OCI-M1 (cell line): ENCODE results near the gene SH3RF1.

Experiments used
- DNase-seq: peaks from one replicate; lab custom pipeline; 2025; lab: John Stamatoyannopoulos, UW

Gene SH3RF1

GRCh38 chr4:169103966-169104412, 166.8 kb downstream of the SH3RF1 start:
- DNase-seq: no peak

GRCh38 chr4:169102026-169102425, 168.7 kb downstream of the SH3RF1 start:
- DNase-seq: no peak

- peak; percentile 91 for DNase-seq
Observed at GRCh38 chr4:169100670-169101101, 170.1 kb downstream of the SH3RF1 start.

GRCh38 chr4:169099771-169100180, 171.0 kb downstream of the SH3RF1 start:
- DNase-seq: peak; percentile 35

GRCh38 chr4:169098969-169099690, 171.6 kb downstream of the SH3RF1 start:
- DNase-seq: no peak

- peak; percentile 96 for DNase-seq
Observed at GRCh38 chr4:169098532-169098931, 172.2 kb downstream of the SH3RF1 start.

- DNase-seq: no peak
Observed at GRCh38 chr4:169098054-169098497, 172.7 kb downstream of the SH3RF1 start.

- no peak for DNase-seq
Observed at GRCh38 chr4:169096221-169096620, 174.5 kb downstream of the SH3RF1 start.

GRCh38 chr4:169094656-169095231, 176.0 kb downstream of the SH3RF1 start:
- DNase-seq: no peak

GRCh38 chr4:169092889-169093522, 177.8 kb downstream of the SH3RF1 start:
- DNase-seq: no peak

- peak; percentile 37 for DNase-seq
Observed at GRCh38 chr4:169090484-169091215, 180.1 kb downstream of the SH3RF1 start.

- DNase-seq: no peak
Observed at GRCh38 chr4:169089004-169089403, 181.8 kb downstream of the SH3RF1 start.

- no peak for DNase-seq
Observed at GRCh38 chr4:169084954-169085353, 185.8 kb downstream of the SH3RF1 start.

GRCh38 chr4:169080981-169081380, 189.8 kb downstream of the SH3RF1 start:
- peak; percentile 27 for DNase-seq

GRCh38 chr4:169079942-169080827, 190.6 kb downstream of the SH3RF1 start:
- peak; percentile 67 for DNase-seq

GRCh38 chr4:169074117-169074516, 196.6 kb downstream of the SH3RF1 start:
- DNase-seq: no peak

- DNase-seq: no peak
Observed at GRCh38 chr4:169071747-169072146, 199.0 kb downstream of the SH3RF1 start.

- DNase-seq: no peak
Observed at GRCh38 chr4:169070895-169071218, 199.9 kb downstream of the SH3RF1 start.

- DNase-seq: no peak
Observed at GRCh38 chr4:169070071-169070894, 200.5 kb downstream of the SH3RF1 start.

- DNase-seq: no peak
Observed at GRCh38 chr4:169068423-169068822, 202.3 kb downstream of the SH3RF1 start.

GRCh38 chr4:169066934-169067333, 203.8 kb downstream of the SH3RF1 start:
- DNase-seq: no peak
